Amniotic epithelial cell (primary cell): ENCODE data around the gene PTPRF.
"Not testable (repeated sequence)": the region's sequence is repeated elsewhere in the genome, so short reads cannot be mapped to it uniquely, and the experiment has no call there.

Experiments used
- DNase-seq: peaks from one replicate; pipeline ENCODE4 v3.0.0-alpha.2; 2010; ENCODE audit warnings: low read depth

Gene PTPRF

GRCh38 chr1:43530483-43531106, at the start of gene PTPRF:
TSS of gene PTPRF (plus strand) at chr1:43530883. CDS start at chr1:43545076, 14,193 bp downstream.
- DNase-seq = no peak

GRCh38 chr1:43481491-43481890, 49.2 kb upstream of the PTPRF start:
- DNase-seq = no peak

- DNase-seq = no peak
Measured at GRCh38 chr1:43482215-43482614, 48.5 kb upstream of the PTPRF start.

- no peak for DNase-seq
Measured at GRCh38 chr1:43484367-43484766, 46.3 kb upstream of the PTPRF start.

GRCh38 chr1:43488165-43488564, 42.5 kb upstream of the PTPRF start:
- DNase-seq = no peak

- no peak for DNase-seq
Measured at GRCh38 chr1:43491061-43491460, 39.6 kb upstream of the PTPRF start.

GRCh38 chr1:43492826-43493225, 37.9 kb upstream of the PTPRF start:
- DNase-seq = no peak

GRCh38 chr1:43493661-43494450, 36.8 kb upstream of the PTPRF start:
- peak; percentile 35 for DNase-seq

- DNase-seq = no peak
Measured at GRCh38 chr1:43495204-43495603, 35.5 kb upstream of the PTPRF start.

- no peak for DNase-seq
Measured at GRCh38 chr1:43499898-43500297, 30.8 kb upstream of the PTPRF start.

GRCh38 chr1:43501806-43502205, 28.9 kb upstream of the PTPRF start:
- not testable (repeated sequence) for DNase-seq

- no peak for DNase-seq
Measured at GRCh38 chr1:43503534-43503933, 27.1 kb upstream of the PTPRF start.

- DNase-seq = no peak
Measured at GRCh38 chr1:43505077-43505780, 25.5 kb upstream of the PTPRF start.

- DNase-seq = no peak
Measured at GRCh38 chr1:43506233-43506632, 24.4 kb upstream of the PTPRF start.

GRCh38 chr1:43507296-43508295, 23.1 kb upstream of the PTPRF start:
- no peak for DNase-seq

GRCh38 chr1:43509007-43509739, 21.5 kb upstream of the PTPRF start:
- DNase-seq = peak; percentile 58

GRCh38 chr1:43509740-43510375, 20.8 kb upstream of the PTPRF start:
- DNase-seq = no peak

- no peak for DNase-seq
Measured at GRCh38 chr1:43510621-43511020, 20.1 kb upstream of the PTPRF start.

GRCh38 chr1:43511394-43511793, 19.3 kb upstream of the PTPRF start:
- no peak for DNase-seq

GRCh38 chr1:43512133-43512532, 18.6 kb upstream of the PTPRF start:
- no peak for DNase-seq

GRCh38 chr1:43512681-43513080, 18.0 kb upstream of the PTPRF start:
- DNase-seq = no peak
